GM15510 (cell line): Measurements from ENCODE around the gene SMAD6.

Source experiments
- POLR2A ChIP-seq: IDR thresholded peaks from 3 replicates; pipeline ENCODE4 v1.6.1; 2011; ENCODE audit warnings: borderline replicate concordance; ENCODE audit not compliant: insufficient read length; ENCODE audit errors: extremely low read depth

SMAD6 gene

GRCh38 chr15:66775127-66776105 lies 73.4 kb downstream of the SMAD6 start:
- no peak for TF ChIP-seq POLR2A

- no peak for TF ChIP-seq POLR2A
Observed at GRCh38 chr15:66777054-66777453, 75.0 kb downstream of the SMAD6 start.

- no peak for TF ChIP-seq POLR2A
Observed at GRCh38 chr15:66777596-66778313, 75.7 kb downstream of the SMAD6 start.

- no peak for TF ChIP-seq POLR2A
Observed at GRCh38 chr15:66778314-66778665, 76.3 kb downstream of the SMAD6 start.

GRCh38 chr15:66778716-66779115 lies 76.7 kb downstream of the SMAD6 start:
- no peak for TF ChIP-seq POLR2A

- no peak for TF ChIP-seq POLR2A
Observed at GRCh38 chr15:66779331-66780009, 77.4 kb downstream of the SMAD6 start.

GRCh38 chr15:66780172-66780972 lies 78.3 kb downstream of the SMAD6 start:
- no peak for TF ChIP-seq POLR2A

GRCh38 chr15:66780973-66781718 lies 79.1 kb downstream of the SMAD6 start:
- TF ChIP-seq POLR2A, result no peak

- TF ChIP-seq POLR2A, result no peak
Observed at GRCh38 chr15:66782785-66783184, 80.7 kb downstream of the SMAD6 start.

GRCh38 chr15:66783314-66783713 lies 81.3 kb downstream of the SMAD6 start:
- TF ChIP-seq POLR2A, result no peak

- no peak for TF ChIP-seq POLR2A
Observed at GRCh38 chr15:66783725-66784124, 81.7 kb downstream of the SMAD6 start.

GRCh38 chr15:66784174-66784573 lies 82.1 kb downstream of the SMAD6 start:
- no peak for TF ChIP-seq POLR2A

GRCh38 chr15:66785637-66786036 lies 83.6 kb downstream of the SMAD6 start:
- no peak for TF ChIP-seq POLR2A

GRCh38 chr15:66786222-66786621 lies 84.2 kb downstream of the SMAD6 start:
- TF ChIP-seq POLR2A, result no peak
